Measurements from ENCODE around the gene DTNA. TPM values are rescaled to one million over a fixed set of nuclear protein-coding genes. Genes with fewer than 3 reads are reported as not detected.

The DTNA gene
- total RNA-seq, 1 experiment from 2014 or later: not detected

GRCh38 chr18:34847408-34847807 is 137.3 kb downstream of the DTNA start:
- ChIA-PET POLR2A (no interaction called here), CTCF (interaction anchor here (1.4 kb wide), 1 partner anchor 185 kb away, joined by 6 read pairs; no protein-coding TSS in a partner anchor)
- intact Hi-C loops (cut with micrococcal nuclease): no loop called here
- no peaks in the 10 kb centered on the region for H3K4me1 Mint-ChIP-seq (ENCODE audit: insufficient read depth, unreplicated experiment)
- H3K9me3 Mint-ChIP-seq (ENCODE audit: unreplicated experiment): no peaks in the 10 kb centered on the region
- H3K4me3 Mint-ChIP-seq (ENCODE audit: unreplicated experiment): no peak overlapping the region
- no peak overlapping the region for H3K27ac Mint-ChIP-seq (ENCODE audit: low read depth, unreplicated experiment)
- no peak for DNase-seq (ENCODE audit: unreplicated experiment)
- H3K36me3 Mint-ChIP-seq (ENCODE audit: insufficient read depth, unreplicated experiment): no peaks in the 10 kb centered on the region
- TF ChIP-seq CTCF (IDR thresholded peaks at IDR 0.05; ENCODE audit: unreplicated experiment): no peak
- no TSS peak for BruUV-seq (replicated peaks)
- H3K27me3 Mint-ChIP-seq (ENCODE audit: insufficient read depth, unreplicated experiment): peaks cover 30% of the 10 kb centered on the region

- Mint-ChIP-seq H3K4me1 (ENCODE audit: insufficient read depth, unreplicated experiment) (no peaks in the 10 kb centered on the region), H3K36me3 (ENCODE audit: insufficient read depth, unreplicated experiment) (no peaks in the 10 kb centered on the region), H3K4me3 (ENCODE audit: unreplicated experiment) (no peak overlapping the region), H3K27ac (ENCODE audit: low read depth, unreplicated experiment) (no peak overlapping the region), H3K9me3 (ENCODE audit: unreplicated experiment) (no peaks in the 10 kb centered on the region), H3K27me3 (ENCODE audit: insufficient read depth, unreplicated experiment) (peaks cover 37% of the 10 kb centered on the region)
- no peak for TF ChIP-seq CTCF (IDR thresholded peaks at IDR 0.05; ENCODE audit: unreplicated experiment)
- BruUV-seq (replicated peaks): no TSS peak
- DNase-seq (ENCODE audit: unreplicated experiment): no peak
- CTCF ChIA-PET: interaction anchor here (0.6 kb wide), 3 partner anchors 46 to 725 kb away, joined by 3 to 4 read pairs (median 3); no protein-coding TSS in a partner anchor
- intact Hi-C loops (cut with micrococcal nuclease): no loop called here
- POLR2A ChIA-PET: interaction anchor here (0.9 kb wide), 1 partner anchor 100 kb away, joined by 3 read pairs; no protein-coding TSS in a partner anchor
Observed at GRCh38 chr18:34848156-34848555, 138.1 kb downstream of the DTNA start.

GRCh38 chr18:34848695-34849094 is 138.6 kb downstream of the DTNA start:
- Mint-ChIP-seq H3K4me3 (ENCODE audit: unreplicated experiment) (no peak overlapping the region), H3K4me1 (ENCODE audit: insufficient read depth, unreplicated experiment) (no peaks in the 10 kb centered on the region), H3K27me3 (ENCODE audit: insufficient read depth, unreplicated experiment) (peaks cover 42% of the 10 kb centered on the region), H3K36me3 (ENCODE audit: insufficient read depth, unreplicated experiment) (no peaks in the 10 kb centered on the region), H3K9me3 (ENCODE audit: unreplicated experiment) (no peaks in the 10 kb centered on the region), H3K27ac (ENCODE audit: low read depth, unreplicated experiment) (no peak overlapping the region)
- BruUV-seq (replicated peaks): no TSS peak
- DNase-seq (ENCODE audit: unreplicated experiment): no peak
- ChIA-PET CTCF (interaction anchor here (0.6 to 2.5 kb wide), 4 partner anchors 18 to 726 kb away, joined by 3 to 9 read pairs (median 4); no protein-coding TSS in a partner anchor), POLR2A (interaction anchor here (0.9 kb wide), 1 partner anchor 99 kb away, joined by 3 read pairs; no protein-coding TSS in a partner anchor)
- no peak for TF ChIP-seq CTCF (IDR thresholded peaks at IDR 0.05; ENCODE audit: unreplicated experiment)
- intact Hi-C loops (cut with micrococcal nuclease): no loop called here

GRCh38 chr18:34857320-34857719 is 147.2 kb downstream of the DTNA start:
- no peaks in the 10 kb centered on the region for H3K36me3 Mint-ChIP-seq (ENCODE audit: insufficient read depth, unreplicated experiment)
- TF ChIP-seq CTCF (IDR thresholded peaks at IDR 0.05; ENCODE audit: unreplicated experiment): no peak
- DNase-seq (ENCODE audit: unreplicated experiment): no peak
- H3K27ac Mint-ChIP-seq (ENCODE audit: low read depth, unreplicated experiment): no peak overlapping the region
- H3K4me3 Mint-ChIP-seq (ENCODE audit: unreplicated experiment): no peak overlapping the region
- peaks cover 5% of the 10 kb centered on the region for H3K4me1 Mint-ChIP-seq (ENCODE audit: insufficient read depth, unreplicated experiment)
- peaks cover 57% of the 10 kb centered on the region for H3K27me3 Mint-ChIP-seq (ENCODE audit: insufficient read depth, unreplicated experiment)
- BruUV-seq (replicated peaks): no TSS peak
- H3K9me3 Mint-ChIP-seq (ENCODE audit: unreplicated experiment): no peaks in the 10 kb centered on the region
- ChIA-PET CTCF (interaction anchor here (0.8 to 1.4 kb wide), 4 partner anchors 9 to 196 kb away, joined by 3 to 6 read pairs (median 4); no protein-coding TSS in a partner anchor), POLR2A (interaction anchor here (0.6 kb wide), 1 partner anchor 1946 kb away, joined by 4 read pairs; no protein-coding TSS in a partner anchor)
- intact Hi-C loops (cut with micrococcal nuclease): no loop called here
